GM12892 (cell line): ENCODE measurements around the gene PRPS1.

Source experiments
- POLR2A ChIP-seq: IDR thresholded peaks from 2 replicates; pipeline ENCODE4 v1.6.1; 2011; ENCODE audit warnings: low read depth, low read length, control low read depth
- POLR2AphosphoS5 ChIP-seq: IDR thresholded peaks from 2 replicates; pipeline ENCODE4 v1.6.1; 2011; ENCODE audit warnings: low read depth, low read length, control low read depth
- TAF1 ChIP-seq: IDR thresholded peaks from 2 replicates; pipeline ENCODE4 v1.6.1; 2011; ENCODE audit warnings: low read depth, mild to moderate bottlenecking, control low read depth, low read length, borderline replicate concordance

- TF ChIP-seq POLR2A (no peak), POLR2AphosphoS5 (no peak), TAF1 (no peak)
Measured at GRCh38 chrX:107677909-107678308, 49.6 kb downstream of the PRPS1 start.
